Measurements from ENCODE around the gene DLG4. TPM values are rescaled to one million over a fixed set of nuclear protein-coding genes. Genes with fewer than 3 reads are reported as not detected.
A peak's percentile ranks its signal among the peaks of the same experiment; 100 is the strongest.

DLG4 gene
- total RNA-seq, 1 donor from 2014 or later, result 6.1 TPM

GRCh38 chr17:7256766-7257456 lies 37.3 kb upstream of the DLG4 start:
- peaks cover 3% of the 10 kb centered on the region for H3K36me3 ChIP-seq (ENCODE audit: control insufficient read depth, insufficient read depth, low read length)
- no peak overlapping the region for H3K4me3 ChIP-seq (ENCODE audit: low read depth, low read length)
- TF ChIP-seq, protein P1, sequence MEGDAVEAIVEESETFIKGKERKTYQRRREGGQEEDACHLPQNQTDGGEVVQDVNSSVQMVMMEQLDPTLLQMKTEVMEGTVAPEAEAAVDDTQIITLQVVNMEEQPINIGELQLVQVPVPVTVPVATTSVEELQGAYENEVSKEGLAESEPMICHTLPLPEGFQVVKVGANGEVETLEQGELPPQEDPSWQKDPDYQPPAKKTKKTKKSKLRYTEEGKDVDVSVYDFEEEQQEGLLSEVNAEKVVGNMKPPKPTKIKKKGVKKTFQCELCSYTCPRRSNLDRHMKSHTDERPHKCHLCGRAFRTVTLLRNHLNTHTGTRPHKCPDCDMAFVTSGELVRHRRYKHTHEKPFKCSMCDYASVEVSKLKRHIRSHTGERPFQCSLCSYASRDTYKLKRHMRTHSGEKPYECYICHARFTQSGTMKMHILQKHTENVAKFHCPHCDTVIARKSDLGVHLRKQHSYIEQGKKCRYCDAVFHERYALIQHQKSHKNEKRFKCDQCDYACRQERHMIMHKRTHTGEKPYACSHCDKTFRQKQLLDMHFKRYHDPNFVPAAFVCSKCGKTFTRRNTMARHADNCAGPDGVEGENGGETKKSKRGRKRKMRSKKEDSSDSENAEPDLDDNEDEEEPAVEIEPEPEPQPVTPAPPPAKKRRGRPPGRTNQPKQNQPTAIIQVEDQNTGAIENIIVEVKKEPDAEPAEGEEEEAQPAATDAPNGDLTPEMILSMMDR (IDR thresholded peaks at IDR 0.05; ENCODE audit: insufficient read depth, low read length, poor library complexity, severe bottlenecking), result no peak
- no peak for DNase-seq (ENCODE audit: low read depth)
- peaks cover 4% of the 10 kb centered on the region for H3K27me3 ChIP-seq (ENCODE audit: control insufficient read depth, insufficient read depth, low read length)

DNA sequence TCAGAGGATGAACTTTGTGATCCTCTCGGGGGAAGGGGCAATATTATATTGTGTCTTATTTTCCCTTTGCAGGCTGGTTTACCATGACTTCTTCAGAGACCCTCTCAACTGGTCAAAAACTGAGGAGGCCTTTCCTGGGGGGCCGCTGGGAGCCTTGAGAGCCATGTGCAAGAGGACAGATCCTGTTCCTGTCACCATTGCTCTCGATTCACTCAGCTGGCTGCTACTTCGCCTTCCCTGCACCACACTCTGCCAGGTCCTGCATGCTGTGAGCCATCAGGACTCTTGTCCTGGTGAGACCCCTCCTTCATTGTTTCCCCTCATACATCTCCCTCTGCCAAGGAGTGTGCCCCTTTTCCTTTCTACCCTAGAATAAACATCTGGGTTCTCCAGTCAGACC lies 34.9 kb upstream of the DLG4 start:
- Histone ChIP-seq H3K4me3 (ENCODE audit: low read depth, low read length) (no peak overlapping the region), H3K27me3 (ENCODE audit: control insufficient read depth, insufficient read depth, low read length) (no peaks in the 10 kb centered on the region), H3K36me3 (ENCODE audit: control insufficient read depth, insufficient read depth, low read length) (peaks cover 3% of the 10 kb centered on the region)
- no peak for DNase-seq (ENCODE audit: low read depth)
- TF ChIP-seq, protein P1 (IDR thresholded peaks at IDR 0.05; ENCODE audit: insufficient read depth, low read length, poor library complexity, severe bottlenecking), result no peak

DNA sequence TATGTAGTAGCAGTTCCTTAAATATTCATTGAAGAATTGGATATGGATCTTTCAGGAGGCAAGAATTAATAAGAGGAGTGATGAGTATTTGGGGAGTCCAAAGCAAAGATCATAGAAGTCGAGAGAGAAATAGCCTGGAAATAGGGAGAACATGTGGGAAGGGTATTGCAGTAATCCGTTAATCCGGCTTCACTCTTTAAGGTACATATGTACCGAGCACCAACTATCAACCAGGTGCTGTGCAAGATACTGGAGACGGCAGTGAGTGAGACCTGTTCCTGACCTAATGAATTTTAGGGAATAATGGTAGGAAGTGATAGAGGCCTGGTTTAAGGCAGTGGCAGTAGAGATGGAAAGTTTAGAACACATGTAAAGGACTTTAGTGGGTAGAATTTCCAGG lies 33.4 kb upstream of the DLG4 start:
- no peak for DNase-seq (ENCODE audit: low read depth)
- H3K36me3 ChIP-seq (ENCODE audit: control insufficient read depth, insufficient read depth, low read length), result peaks cover 3% of the 10 kb centered on the region
- H3K27me3 ChIP-seq (ENCODE audit: control insufficient read depth, insufficient read depth, low read length), result no peaks in the 10 kb centered on the region
- TF ChIP-seq, protein P1 (IDR thresholded peaks at IDR 0.05; ENCODE audit: insufficient read depth, low read length, poor library complexity, severe bottlenecking), result no peak
- H3K4me3 ChIP-seq (ENCODE audit: low read depth, low read length), result peak overlapping the region; percentile 81

DNA sequence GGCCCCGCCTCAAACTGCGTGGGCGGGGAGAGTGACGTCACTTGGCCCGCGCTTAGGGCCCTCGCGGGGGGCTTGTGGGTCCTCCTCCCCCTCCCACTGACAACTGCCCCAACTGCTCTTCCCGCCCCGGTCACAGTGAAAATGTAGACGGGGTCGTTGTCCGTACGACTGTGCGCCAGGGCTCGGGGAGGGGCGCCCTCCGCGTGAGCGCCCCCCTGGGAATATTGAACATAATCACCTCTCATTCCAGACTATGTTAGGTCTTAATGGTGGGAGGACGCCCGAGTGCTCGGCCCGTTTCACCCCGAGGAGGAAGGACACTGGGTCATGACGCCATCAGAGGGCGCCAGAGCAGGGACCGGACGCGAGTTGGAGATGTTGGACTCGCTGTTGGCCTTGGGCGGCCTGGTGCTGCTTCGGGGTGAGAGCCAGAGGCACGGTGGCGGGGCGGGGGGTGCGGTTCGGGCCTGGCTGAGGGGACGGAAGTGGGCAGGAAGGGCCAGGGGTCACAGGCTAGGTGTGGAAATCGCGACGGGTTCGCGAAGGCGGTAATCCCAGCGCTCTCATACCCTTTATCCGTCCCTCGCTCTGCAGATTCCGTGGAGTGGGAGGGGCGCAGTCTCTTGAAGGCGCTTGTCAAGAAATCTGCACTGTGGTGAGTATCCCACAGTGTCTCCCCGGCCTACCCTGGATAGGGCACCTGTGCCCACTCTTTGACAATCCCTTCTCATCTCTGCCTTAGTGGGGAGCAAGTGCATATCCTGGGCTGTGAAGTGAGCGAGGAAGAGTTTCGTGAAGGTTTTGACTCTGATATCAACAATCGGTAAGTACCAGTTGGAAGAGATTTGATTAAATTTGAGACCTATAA lies 32.8 kb upstream of the DLG4 start, which contains the start of gene ELP5:
Gene ELP5 (plus strand): TSS at position 40 of the 868 bp plus-strand sequence. CDS start 336 bp downstream, at position 376.
- peaks cover 3% of the 10 kb centered on the region for H3K36me3 ChIP-seq (ENCODE audit: control insufficient read depth, insufficient read depth, low read length)
- H3K27me3 ChIP-seq (ENCODE audit: control insufficient read depth, insufficient read depth, low read length), result no peaks in the 10 kb centered on the region
- peak within 1 kb of the TSS; percentile 81 for H3K4me3 ChIP-seq (ENCODE audit: low read depth, low read length)
- peak; percentile 74 for DNase-seq (ENCODE audit: low read depth)
- TF ChIP-seq, protein P1 (IDR thresholded peaks at IDR 0.05; ENCODE audit: insufficient read depth, low read length, poor library complexity, severe bottlenecking), result peak; percentile 9

- DNase-seq (ENCODE audit: low read depth), result peak; percentile 99
- peaks cover 3% of the 10 kb centered on the region for H3K36me3 ChIP-seq (ENCODE audit: control insufficient read depth, insufficient read depth, low read length)
- no peaks in the 10 kb centered on the region for H3K27me3 ChIP-seq (ENCODE audit: control insufficient read depth, insufficient read depth, low read length)
- TF ChIP-seq, protein P1 (IDR thresholded peaks at IDR 0.05; ENCODE audit: insufficient read depth, low read length, poor library complexity, severe bottlenecking), result no peak
- H3K4me3 ChIP-seq (ENCODE audit: low read depth, low read length), result peak within 1 kb of the TSS; percentile 81
Measured at GRCh38 chr17:7251661-7252175, 32.1 kb upstream of the DLG4 start, which contains the start of gene CTDNEP1. Gene CTDNEP1, minus strand, starts transcription at chr17:7251734. Its CDS starts 438 bp downstream, at chr17:7251296.
